GM12872 (cell line): ENCODE results near the gene NTNG2.

Experiments used
- TF ChIP-seq, protein P1 (sequence below): IDR thresholded peaks from 3 replicates; pipeline ENCODE4 v1.5.1; 2011; ENCODE audit warnings: low read depth, mild to moderate bottlenecking, low read length, moderate library complexity; ENCODE audit not compliant: insufficient read depth

NTNG2 gene

GRCh38 chr9:132283863-132284262, 122.0 kb downstream of the NTNG2 start:
- TF ChIP-seq, protein P1, sequence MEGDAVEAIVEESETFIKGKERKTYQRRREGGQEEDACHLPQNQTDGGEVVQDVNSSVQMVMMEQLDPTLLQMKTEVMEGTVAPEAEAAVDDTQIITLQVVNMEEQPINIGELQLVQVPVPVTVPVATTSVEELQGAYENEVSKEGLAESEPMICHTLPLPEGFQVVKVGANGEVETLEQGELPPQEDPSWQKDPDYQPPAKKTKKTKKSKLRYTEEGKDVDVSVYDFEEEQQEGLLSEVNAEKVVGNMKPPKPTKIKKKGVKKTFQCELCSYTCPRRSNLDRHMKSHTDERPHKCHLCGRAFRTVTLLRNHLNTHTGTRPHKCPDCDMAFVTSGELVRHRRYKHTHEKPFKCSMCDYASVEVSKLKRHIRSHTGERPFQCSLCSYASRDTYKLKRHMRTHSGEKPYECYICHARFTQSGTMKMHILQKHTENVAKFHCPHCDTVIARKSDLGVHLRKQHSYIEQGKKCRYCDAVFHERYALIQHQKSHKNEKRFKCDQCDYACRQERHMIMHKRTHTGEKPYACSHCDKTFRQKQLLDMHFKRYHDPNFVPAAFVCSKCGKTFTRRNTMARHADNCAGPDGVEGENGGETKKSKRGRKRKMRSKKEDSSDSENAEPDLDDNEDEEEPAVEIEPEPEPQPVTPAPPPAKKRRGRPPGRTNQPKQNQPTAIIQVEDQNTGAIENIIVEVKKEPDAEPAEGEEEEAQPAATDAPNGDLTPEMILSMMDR: no peak

DNA sequence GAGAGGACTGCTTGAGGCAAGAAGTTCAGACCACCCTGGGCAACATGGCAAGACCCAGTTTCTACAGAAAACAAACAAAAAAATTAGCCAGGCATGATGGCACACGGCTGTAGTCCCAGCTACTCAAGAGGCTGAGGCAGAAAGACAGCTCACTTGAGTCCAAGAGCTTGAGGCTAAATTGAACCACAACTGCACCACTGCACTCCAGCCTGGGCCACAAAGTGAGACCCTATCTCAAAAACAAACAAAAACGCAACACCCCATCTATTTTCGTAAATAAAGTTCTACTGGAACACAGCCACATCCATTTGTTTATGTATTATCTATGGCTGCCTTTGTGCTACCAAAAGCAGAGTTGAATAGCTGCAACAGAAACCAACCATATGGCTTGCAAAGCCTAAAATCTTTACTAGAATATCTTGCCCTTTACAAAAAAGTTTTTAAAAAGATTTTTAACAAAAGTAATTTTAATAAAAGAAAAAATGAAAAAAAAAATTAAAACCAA, 125.5 kb downstream of the NTNG2 start:
- TF ChIP-seq, protein P1: no peak

DNA sequence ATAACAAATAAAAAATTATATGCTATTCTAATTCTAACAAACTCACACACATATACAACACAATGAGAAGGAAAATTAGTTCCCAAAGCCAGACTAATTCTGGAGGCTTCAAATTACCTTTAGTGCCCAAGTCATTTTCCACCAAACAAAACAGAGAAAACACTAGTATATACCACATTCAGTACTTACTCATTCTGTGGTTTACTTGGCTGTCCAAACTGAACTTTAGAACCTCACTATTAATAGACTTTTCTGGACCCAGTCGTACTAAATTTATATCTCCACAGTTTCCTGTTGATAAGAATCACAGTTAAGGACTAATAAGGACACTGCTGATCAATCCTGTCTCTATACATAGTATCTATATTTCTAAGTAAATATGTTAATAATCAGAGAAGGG, 126.5 kb downstream of the NTNG2 start:
- TF ChIP-seq, protein P1: no peak

- TF ChIP-seq, protein P1: no peak
These were observed 127.1 kb downstream of the NTNG2 start for GRCh38 chr9:132288966-132289365.

DNA sequence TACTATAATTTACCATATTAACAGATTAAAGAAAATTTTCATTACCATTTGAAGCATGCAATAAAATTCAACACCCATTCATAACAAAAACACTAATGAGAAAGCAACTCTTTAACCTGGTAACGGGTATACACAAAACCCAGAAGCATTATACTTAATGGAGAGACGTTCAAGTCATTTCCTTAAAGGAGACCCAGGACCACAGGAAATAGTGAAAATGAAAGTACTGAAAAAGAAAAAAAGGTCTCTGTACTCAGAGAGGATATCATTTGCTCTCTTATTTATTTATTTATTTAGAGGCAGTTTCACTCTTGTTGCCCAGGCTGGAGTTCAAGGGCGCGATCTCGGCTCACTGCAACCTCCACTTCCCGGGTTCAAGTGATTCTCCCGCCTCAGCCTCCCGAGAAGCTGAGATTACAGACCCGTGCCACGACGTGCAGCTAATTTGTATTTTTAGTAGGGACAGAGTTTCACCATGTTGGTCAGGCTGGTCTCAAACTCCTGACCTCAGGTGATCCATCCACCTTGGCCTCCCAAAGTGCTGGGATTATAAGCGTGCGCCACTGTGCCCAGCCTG, 131.4 kb downstream of the NTNG2 start:
- TF ChIP-seq, protein P1: no peak
